GM21381 (cell line): ENCODE data around the gene PCNX3.
"Not testable (repeated sequence)": the region's sequence is repeated elsewhere in the genome, so short reads cannot be mapped to it uniquely, and the experiment has no call there.

ENCODE experiments used
- ATAC-seq: cut with Tn5 transposase; IDR thresholded peaks from one replicate; pipeline ENCODE4 v1.9.1; 2021; ENCODE audit warnings: mild to moderate bottlenecking, moderate library complexity; ENCODE audit not compliant: unreplicated experiment

The PCNX3 gene

DNA sequence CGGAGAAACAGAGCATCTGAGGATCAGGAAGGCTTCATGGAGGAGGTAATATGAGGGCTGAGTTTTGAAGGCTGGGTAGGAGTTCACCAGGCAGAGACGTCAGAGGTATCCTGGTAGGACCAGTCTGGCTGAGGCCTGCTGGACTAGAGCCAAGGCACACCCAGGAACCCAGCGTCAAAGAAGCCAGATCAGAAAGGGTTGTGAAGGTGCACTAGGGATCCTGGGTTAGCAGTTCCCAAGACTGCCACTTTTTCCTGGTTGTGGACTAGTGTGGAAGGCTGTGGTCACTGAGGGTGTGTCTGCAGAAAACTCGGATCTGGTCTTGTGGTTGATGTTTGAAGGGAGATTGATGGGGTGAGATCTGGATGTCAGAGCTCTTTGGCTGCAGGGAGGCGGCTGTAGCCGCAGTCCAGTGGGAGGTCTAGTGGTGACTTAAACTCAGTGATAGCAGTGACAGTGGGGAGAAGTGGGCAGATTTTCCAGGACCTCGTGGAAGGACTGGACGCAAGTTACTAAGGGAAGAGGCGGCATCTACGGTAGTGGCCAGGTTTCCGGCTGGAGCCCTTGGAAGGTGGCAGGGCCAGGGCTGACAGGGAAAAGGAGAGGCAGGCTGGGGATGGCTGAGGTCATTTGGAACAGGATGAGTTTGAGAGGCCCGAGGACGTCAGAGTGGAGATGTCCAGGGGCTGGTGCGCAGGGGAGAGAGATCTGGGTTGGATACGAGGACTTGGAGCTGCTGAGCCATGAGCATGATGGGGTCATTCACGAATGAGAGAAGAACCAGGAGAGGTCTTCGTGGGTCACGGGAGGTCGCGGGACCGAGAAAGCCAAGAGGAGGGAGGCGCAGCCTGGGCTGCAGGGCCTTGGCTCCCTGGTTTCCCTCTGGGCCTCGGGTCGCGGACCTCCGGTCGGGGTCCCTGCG is 36.3 kb downstream of the PCNX3 start:
- ATAC-seq: no peak

DNA sequence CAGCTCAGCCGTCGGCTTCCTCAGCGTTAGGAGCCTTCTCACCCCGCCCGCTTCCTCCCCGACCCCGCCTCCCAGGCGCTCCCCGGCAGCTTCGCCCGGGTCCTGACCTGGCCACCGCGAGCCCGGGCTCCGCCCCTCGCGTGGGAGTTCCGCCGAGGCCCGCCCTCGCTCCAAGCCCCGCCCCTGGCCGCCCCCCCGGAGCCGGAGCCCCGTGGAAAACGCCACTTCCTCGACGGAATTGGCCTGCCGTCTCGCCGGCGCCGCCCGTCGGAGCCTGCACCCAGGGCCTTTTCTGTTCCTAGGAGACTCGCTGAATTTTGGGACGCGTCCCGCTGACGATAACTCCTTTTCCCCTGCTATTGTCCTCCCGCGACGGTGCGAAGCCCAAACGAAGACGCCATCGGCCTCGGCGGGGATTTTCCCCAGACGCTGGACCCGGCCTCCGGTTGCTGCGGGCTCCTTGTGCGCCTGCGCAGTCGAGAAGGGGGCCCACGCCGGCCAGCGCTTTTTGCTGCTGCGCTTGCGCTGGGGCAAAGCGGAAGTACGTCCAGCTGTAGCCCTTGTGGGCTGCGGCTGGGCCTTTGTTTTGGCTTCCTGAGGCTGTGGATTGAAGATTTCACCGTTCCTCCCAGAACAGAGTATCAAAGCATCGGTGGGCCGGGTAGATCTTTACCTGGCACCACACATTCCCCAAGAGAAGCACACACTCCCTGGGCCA is 37.1 kb downstream of the PCNX3 start:
- ATAC-seq: peak; percentile 70

DNA sequence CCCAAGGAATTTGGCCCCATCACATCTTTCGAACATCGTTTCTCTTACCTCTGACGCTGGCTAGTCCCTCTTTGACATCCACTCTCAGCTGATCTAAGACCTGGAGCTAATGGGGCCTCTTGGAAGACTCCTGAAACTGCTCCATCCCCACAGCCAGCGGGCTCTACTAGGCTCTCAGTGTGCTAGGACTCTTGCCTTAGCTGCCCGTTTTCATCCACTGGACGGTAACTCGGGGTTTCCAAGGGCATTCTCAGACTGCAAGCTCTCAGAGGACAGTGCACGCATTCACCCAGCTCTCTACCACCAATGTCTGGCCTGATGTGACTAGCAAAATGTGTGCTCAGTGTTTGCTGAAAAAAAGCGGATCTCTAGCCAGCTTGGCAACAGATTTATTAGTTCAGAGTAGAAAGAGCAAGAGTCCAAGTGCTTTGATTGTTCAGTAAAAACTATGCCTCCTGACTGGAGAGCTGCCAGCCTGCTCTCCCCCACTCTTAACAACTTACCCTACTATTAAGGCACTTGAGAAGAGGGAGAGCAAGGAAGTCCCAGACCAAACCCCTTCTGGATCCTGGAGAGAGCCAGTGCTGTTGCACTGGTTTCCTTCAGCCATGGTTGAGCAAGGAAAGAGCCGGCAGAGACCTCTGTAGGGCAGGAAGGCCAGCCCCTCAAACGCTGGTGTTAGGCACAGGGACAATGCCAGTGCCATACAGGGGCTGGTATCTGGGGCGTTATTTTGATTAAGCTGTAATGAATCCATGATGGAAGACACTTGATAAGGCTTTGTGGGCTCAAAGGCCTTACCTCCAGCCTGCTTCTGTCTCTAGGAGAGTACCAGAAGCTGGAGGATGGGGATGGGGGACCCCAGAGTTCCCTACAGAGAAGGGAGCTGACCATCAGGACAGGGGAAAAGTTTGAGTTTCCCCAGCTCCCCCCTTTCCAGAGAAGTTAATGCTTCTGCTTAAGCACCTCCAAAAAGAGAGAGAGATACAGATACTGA is 38.0 kb downstream of the PCNX3 start:
- ATAC-seq: peak; percentile 5

DNA sequence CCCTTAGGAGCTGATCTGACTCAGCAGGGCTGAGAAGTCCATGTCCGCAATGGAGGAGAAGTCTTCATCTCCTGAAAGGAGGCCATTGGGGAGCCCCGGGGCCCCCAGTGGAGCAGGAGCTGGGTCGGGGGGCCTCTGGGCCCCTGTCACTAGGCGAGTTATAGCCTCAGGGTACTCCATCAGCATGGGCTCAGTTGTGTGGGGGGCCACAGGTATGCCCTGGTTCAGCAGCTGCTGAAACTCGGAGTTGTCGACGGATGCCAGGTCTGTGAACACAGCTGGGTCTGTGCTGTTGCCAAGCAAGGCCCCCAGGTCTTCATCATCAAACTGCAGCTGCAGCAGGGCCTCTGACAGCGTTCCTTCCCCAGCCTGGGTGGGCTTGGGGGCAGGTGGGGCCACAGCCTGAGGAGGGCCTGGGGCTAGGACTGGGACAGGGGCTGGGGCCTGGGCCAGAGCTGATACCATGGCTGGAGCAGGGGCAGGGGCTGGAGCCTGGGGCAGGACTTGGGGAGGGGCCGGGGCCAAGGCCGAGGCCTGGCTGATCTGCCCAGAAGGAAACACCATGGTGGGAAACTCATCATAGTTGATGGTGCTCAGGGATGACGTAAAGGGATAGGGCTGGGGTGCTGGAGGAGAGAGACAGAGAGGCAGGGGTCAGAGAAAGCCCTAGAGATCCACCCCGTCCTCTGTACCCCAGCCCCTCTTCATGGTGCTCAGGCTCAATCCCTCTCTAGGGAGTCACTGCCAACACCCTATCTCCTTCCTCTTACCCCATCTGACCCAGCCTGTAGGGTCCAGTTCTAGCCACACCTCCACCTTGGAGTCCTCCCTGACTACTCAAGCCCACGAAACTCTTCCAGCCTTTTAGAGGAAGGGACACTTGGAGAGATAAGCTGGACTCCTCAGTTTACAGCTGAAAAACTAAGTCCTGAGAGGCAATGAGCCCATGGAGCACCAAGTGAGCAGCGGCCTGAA is 39.1 kb downstream of the PCNX3 start:
- no peak for ATAC-seq

DNA sequence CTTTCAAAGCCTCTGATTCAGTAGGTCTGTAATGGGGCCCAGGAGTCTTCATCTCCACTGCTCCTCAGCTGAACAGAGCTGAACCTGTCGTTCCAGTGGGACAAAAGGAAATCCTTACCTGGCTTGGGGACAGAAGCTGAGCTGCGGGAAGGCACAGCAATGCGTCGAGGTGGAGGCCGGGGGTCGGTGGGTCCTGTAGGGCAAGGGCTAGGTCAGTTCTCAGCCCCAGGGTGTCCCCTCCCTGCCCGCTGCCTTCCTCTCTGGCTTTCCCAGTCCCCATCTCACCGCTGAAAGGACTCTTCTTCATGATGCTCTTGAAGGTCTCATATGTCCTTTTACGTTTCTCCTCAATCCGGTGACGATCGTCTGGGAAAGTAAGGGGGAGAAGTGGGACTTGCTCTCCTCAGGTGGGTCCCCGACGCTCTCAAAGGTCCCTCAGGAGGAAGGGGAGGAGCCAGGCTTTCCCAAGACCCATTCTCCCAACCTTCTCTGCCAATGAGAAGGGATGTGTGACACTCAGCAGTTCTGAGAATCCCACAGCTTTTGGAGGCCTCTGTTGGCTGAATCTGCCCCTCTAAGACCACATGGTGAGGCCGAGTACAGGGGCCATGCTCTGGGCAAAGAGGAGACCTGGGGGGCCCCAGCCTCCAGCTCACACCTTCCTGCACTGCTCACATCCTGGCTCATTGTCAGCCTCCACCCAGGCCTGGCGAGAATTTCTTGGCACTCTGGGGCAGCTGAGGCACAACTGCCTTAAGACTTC is 40.2 kb downstream of the PCNX3 start:
- no peak for ATAC-seq

DNA sequence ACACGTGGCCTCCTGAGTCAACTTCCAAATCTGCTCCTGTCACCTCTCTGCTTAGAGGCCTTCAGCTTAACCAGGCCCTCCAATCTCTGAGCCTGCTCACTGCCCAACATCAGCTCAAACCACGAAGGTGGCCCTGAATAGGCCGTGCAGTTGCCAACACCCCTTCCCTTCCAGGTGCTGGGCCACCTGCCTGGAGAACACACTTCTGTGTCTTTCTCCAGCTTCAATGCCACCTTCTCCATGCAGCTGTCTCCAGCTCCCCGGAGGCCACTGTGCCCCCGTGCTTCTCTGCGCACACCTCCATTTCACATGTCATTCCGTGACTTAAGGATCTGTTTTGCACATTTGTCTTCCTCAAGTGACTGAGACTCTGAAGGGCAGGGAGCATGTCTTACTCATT is 41.9 kb downstream of the PCNX3 start:
- ATAC-seq: no peak

DNA sequence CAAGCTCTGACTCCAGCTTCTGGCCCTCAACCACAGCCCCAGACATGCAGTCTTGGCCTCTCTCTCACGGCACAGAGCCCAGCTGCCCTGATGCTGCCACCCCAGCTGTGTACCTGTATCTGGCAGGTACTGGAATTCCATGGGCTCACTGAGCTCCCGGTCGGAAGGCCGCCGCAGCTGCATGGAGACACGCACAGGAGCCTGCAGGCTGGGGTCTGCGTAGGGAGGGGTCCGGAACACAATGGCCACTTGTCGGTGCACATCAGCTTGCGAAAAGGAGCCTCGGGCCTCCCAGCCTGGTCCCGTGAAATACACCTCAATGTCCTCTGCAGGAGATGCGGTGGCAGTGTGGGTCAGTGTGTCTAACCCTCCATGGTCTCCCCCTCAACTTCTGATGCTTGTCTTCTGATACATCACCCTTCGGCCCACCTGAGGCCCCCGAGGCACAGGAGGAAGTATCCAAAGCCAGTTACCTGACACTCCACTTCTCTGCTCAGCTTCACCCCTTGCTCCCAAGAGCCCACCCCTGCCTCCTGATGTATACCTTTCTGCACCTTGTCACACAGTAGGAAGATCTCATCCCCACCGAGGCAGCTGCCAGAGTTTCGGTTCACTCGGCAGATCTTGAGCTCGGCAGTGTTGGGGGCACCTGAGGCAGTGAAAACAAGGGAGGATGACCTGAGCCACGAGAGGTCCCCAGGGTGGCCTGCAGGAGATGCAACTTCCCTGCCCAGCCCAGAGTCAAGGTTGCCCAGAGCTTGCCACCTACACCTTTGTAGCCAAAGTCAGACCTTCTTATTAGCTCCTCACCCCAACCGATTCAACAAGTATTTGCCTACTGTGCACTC is 42.8 kb downstream of the PCNX3 start:
- ATAC-seq: no peak

DNA sequence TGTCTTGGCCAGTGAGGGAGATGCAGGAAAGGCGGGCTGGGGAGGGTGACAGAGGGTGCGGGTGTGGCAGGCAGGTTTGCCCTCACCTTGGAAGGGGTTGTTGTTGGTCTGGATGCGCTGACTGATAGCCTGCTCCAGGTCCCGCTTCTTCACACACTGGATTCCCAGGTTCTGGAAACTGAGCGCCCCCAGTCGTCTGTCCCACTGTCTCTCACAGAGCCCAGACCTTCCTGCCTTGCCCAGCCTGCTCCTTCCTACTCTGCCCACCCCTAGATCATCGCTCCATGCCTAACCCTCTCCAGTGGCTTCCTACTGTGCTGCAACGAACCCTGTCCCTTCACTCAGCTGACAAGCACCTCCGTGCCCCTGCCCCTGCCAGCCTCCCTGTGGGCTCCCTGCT is 44.5 kb downstream of the PCNX3 start:
- ATAC-seq: no peak

DNA sequence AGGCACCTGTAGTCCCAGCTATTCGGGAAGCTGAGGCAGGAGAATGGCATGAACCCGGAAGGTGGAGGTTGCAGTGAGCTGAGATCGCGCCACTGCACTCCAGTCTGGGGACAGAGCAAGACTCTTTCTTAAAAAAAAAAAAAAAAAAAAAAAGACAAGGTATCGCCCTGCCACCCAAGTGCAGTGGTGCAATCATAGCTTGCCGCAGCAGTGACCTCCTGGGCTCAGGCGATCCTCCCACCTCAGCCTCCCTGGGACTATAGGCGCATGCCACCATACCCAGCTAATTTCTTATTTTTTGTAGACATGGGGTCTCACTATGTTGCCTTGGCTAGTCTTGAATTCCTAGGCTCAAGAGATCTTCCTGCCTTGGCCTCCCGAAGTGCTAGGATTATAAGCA is 45.3 kb downstream of the PCNX3 start:
- not testable (repeated sequence) for ATAC-seq

DNA sequence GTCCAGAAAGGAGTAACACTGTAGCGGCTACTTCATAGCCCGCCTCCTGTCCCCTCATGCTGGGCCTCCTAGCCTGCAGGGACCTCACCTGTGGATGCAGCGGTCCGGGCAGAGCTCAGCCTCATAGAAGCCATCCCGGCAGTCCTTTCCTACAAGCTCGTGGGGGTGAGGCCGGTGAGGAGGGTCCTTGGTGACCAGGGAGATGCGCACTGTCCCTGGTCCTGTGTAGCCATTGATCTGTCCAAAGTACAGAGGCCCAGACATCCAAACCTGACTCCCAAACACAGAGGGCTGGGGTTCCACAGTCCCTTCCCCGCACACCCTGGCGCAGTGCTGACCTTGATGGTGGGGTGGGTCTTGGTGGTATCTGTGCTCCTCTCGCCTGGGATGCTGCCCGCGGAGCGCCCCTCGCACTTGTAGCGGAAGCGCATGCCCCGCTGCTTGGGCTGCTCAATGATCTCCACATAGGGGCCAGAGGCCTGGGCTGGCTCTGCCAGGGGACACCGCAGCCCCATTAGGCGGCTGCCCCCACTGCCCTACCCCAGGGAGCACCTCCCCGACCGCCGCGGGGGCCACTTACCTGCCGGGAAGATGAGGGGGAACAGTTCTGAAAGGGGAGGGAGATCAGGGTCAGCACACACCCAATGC is 46.1 kb downstream of the PCNX3 start:
- ATAC-seq: no peak

DNA sequence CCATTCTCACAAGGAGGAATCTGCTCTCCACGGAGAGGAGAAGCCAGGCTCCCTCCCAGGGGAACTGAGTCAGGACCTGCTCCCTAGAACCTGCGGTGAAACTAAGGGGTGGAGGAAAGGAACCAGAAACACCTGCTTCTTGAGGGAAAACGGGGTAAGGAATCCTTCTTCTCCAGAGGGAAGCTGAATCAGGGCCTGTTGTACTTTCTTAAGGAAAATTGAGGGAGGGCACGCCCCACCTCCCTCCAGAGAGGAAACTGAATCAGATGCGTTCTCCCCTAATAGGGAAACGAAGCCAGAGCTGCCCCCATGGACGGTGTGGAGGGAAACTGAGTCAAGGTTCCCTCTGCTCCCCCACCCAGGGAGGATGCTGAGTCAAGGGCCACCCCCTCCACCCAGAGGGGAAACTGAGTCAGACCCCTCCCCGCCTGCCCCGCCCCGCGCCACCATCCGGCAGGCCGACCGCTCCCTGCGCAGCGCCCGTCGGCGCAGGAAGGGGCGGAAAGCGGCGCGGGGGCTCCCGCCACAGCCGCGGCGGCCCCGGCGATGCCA is 46.7 kb downstream of the PCNX3 start:
- ATAC-seq: no peak

DNA sequence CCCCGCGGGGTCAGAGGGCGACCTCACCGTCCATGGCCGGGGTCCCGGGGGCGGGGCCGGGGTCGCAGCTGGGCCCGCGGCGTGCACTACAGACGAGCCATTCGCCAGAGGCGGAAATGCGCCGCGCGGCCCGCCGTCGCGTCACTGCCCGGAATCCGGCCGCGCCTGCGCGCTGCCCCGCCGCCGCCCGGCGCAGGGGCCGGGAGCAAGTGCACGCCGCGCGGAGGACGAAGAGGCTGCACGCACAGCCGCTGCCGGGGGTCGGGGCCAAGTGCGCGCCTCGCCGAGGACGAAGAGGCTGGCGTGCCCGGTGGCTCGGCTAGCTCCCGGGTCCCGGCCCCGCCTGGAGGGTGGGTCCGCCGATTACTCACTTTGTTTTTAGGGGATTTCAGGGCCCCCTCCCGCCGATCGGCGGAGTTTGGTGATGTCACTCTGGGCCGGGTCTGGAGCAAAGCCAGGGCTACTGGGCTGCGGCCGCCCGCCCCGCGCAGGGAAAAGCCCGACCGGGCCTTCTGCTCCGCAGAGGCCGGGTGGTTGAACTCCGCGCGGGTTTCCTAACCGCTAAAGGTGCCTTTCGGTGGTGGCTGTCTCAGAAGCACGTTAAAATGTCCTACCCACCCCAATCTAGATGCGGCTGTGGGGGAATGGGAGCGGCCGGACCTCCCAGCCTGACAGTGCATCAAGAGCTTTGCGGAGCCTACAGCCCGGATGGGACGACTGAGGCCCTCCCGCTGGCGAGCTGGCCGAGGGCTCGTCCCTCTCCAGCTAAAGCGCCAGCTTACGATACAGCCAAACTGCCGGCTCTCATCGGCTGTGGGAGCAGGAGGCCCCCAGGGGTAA is 47.4 kb downstream of the PCNX3 start, which contains the start of gene RELA:
TSS of gene RELA (minus strand) at position 118 of the 840 bp plus-strand sequence. CDS start at position 34, 84 bp downstream.
- peak; percentile 82 for ATAC-seq

DNA sequence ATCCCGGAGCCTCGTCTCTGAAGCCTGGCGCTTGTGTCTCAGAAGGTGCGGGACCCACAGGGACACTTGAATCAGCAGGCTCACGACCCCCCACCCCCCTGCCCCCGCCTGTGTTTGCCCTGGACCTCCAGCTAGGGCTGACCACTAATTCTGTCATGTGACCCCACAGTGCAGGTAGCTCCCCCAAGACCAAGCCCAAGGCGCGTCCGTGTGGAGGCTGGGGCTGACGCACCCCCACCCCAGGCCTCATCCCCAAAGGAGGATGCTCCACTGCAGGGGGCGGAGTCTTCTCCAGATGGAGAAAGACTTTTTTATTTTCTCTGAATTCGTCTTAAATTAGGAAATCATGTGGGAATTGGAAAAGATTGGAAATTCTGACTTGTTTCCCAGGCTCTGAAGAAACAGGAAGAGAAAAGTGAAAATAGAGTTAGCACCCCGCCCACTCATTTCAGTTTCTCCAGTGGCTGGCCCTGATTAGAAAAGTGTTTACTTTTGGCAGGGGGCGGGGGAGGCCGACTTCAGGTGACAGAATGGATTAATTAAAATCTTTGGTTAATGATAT is 48.1 kb downstream of the PCNX3 start:
- ATAC-seq: peak; percentile 20

DNA sequence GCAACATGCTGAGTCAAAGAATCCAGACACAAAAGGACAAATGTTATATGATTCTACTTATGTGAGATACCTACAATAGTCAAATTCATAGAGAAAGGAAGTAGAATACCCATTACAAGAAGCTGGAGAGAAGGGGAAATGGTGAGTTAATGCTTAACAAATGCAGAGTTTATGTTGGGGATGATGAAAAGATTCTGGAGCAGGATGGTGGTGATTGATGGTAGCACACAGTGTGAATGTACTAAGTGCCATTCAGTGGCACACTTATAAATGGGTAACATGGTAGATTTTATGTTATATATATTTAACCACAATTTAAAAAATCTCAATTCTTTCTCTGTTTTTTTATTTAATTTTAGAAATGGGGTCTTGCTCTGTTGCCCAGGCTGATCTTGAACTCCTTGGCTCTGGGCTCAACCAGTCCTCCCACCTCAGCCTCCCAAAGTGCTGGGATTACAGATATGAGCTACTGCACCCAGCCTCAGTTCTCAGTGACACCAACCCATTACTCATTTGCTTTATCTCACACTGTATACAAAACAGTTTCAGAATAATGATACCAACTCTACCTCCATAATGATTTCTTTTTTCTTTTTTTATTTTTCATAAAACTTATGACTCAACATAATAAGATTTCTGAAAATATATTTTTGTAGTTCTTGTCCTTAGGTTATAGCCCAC is 56.7 kb downstream of the PCNX3 start:
- no peak for ATAC-seq

DNA sequence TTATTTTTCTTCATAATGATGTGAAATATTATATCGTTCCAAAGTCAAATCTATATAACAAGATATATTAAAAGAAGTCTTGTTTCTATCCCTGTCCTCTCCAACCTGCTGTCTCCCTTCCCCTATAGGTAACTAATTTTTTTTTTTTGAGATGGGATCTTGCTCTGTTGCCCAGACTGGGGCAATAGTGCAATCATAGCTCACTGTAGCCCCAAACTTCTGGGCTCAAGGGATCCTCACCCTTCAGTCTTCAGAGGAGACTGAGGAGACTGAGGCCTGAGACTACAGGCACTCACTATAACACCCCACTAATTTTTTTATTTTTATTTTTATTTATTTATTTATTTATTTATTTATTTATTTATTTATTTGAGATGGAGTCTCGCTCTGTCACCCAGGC is 57.4 kb downstream of the PCNX3 start:
- ATAC-seq: no peak
